ENCODE results near the gene CTNNA2.
"Not testable (repeated sequence)": the region's sequence is repeated elsewhere in the genome, so short reads cannot be mapped to it uniquely, and the experiment has no call there.

CTNNA2 gene

DNA sequence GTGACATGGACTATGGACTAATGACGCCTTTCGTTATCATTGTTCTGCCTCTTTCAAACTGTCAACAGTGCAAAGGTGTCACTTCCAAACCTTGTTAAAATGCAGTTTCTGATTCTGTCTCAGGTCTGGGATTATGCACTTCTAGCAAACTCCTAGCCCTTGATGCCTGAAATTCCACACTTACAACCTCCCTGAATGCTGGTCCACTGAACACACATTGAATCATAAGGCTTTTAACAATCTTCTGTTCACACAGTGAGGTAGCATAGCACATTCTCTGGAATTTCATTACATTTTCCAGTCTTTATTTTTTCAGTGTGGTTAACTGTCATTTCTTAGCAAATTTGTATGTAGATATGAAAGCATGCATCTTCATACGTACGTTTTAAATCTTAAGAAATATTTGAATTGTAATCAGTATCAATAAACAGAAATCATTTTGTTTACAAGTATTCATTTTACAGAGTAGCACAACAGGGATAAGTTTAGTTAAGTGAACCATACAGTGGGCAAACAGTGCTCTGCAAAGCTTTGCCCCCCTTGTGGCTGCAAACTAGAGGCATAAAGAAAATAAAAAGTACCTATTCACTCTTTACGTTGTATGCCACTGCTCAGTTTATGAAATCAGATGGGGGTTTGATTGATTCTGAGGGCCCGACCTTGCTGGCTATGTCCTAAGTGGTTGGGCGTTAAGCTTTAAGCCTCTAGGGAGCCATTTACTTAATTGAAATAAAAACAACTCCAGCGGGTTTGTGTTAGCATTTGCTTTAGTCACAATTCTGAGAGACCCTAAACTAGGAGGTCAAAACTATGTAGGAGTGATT is 540.9 kb downstream of the CTNNA2 start:
- DNase-seq = no peak

DNA sequence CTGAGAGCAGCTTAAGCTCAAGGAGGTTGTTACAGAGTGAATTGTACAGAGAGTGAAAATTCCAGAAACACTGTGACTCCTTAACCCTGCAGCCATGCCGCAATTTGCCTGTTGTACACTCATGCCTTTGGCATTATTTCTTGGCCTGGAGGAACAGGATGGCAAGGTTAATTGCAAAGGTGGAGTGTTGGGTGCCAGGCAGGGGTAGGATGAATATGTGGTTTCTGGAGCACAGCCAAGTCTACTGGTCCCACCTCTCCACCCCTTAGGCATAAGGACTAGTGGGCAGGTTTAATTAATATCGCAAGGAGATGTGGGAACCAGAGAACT is 541.5 kb downstream of the CTNNA2 start:
- no peak for DNase-seq

DNA sequence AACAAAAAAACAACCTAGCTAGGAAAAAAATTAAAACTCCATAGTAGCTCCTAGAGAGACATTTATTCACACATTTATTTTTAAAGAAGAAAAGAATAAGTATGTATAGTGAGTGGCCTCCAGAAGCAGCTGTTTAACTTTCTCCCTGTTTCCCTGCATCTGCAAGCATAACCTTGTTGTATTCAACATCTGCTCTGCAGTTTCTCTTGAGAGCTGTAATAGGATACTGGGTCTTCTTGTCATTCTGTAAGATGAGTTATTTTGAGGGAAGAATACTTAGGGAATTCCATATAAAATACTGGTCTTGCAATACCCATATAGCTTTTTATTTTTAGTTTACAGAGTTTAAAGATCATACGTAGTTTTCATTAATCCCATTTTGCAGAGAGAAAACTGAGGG is 545.1 kb downstream of the CTNNA2 start:
- no peak for DNase-seq

DNA sequence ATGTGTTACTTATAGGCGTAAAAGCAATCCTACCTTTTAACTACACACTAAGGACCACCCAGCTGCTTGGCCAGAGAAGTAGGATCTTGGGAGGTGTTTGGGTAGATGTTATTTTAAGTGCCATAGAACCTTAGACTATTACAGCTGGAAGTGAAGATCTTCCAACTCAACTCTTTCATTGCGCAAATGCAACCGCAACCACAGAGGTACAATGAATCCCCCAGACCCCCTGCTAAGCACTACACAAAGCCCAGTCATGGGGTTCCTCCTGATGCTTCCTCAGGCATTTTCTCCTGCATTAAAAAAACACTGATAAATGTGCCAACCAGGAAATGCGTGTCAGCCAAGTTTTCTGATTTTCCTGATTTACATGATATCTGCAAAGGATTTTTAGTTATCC is 545.7 kb downstream of the CTNNA2 start:
- no peak for DNase-seq

DNA sequence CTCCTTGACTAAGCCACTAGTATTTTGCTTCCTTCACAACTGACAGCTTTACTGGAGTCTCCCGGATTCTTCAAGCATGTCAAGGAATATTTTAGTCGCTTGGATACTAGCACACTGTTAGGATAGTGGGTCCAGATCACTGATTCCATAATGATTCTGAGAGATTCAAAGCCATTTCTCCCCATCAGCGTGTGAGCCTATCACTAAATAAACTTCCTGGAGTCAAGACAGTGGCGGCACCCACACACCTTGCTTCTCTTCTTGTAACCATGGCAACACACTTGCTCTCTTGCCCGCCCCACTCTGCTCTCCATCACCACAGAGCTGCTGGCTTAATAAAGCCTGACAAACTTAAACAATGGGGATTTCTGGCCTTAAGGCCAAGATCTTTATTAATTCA is 546.6 kb downstream of the CTNNA2 start:
- no peak for DNase-seq

DNA sequence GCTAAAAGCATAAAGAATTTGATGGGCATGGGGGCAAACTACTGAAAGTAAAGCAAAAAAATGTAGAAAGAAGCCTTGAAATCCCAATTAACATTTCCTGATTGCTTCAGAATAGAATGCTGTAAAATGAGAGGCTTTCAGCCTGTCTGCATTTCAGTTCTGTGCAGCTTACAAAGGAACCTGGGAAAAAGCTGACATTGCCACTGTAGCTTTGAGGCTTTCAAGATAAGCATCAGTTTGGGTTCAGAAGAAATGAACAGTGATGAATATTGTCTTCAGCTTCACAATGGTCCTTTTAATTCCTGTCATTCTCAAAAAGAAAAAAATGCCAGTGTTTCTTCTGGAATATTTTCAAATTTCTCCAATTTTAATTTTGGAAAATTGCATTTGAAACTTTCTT is 549.0 kb downstream of the CTNNA2 start:
- DNase-seq = no peak

- no peak for DNase-seq
These were observed 549.4 kb downstream of the CTNNA2 start for GRCh38 chr2:80062298-80062697.

- DNase-seq = no peak
These were observed 555.3 kb downstream of the CTNNA2 start for GRCh38 chr2:80068038-80068731.

DNA sequence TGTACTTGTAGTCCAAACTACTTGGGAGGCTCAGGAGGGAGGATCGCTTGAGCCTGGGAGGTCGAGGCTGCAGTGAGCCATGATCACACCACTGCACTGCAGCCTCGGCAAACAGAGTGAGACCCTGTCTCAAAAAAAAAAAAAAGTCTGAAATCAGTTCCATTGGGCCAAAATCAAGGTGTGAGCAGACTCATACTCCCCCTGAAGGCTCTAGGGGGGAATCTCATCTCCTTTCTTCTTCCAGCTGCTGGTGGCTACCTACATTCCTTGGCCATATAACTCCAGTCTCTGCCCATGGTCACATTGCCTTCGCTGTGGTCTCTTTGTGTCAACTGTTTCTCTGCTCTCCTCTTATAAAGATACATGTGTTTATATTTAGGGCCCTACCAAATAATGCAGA is 557.7 kb downstream of the CTNNA2 start:
- no peak for DNase-seq

GRCh38 chr2:80071941-80072340 is 559.1 kb downstream of the CTNNA2 start:
- DNase-seq = no peak

- DNase-seq = no peak
These were observed 560.3 kb downstream of the CTNNA2 start for GRCh38 chr2:80073134-80073561.

GRCh38 chr2:80074321-80075070 is 561.6 kb downstream of the CTNNA2 start:
- DNase-seq = no peak

GRCh38 chr2:80075719-80076118 is 562.9 kb downstream of the CTNNA2 start:
- no peak for DNase-seq

DNA sequence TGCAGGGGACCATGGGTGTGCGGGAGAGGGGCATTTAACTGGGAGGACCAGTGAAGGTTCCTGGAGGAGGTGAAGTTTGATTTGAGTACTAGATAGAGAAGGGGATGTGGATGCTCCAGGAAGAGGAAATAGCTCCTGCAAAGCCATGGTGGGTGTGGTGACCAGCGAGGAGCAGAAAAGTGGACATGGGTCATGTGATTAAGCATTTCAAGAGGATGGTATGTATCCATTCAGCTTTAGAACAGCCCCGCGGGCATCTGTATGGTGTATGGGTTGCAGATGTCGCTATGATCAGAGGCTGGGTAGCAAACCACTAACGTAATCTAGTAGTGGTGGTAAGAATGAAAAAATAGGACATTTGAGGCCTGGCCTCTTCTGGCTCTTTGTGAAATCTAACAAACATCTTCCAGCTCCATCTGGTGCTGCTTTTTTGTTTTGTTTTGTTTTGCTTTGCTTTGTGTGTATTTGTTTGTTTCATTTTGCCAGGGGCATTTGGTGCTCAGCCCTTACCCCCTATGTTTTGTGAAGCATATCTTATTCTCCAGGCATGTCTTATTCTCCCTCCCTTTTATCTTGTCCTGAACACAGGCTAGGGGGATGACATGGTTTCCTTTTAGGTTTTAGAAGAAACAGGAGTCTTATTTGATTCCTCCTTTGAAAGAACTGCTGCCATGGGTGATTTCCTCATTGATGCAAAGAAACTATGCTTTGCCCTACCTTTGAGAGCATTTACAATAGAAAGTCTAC is 565.6 kb downstream of the CTNNA2 start:
- DNase-seq = no peak

- no peak for DNase-seq
These were observed 568.1 kb downstream of the CTNNA2 start for GRCh38 chr2:80080957-80081356.

DNA sequence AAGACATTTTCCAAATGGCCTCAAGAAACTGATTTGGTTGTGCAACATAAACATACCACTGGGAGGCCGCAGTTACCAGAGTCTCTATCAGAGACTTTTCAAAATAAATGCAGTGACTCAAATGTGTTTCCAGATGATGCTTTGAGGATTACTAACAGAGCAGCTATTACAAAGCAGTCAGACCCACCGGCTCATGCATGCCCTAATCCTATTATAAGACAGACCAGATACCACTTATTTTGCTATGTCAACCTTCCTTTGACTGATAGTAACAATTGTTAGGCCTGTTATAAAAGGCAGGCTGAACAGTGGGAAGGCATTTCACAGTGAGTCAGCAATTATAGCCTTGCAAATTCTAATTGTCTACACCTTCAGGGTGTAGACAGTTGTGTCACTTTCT is 574.0 kb downstream of the CTNNA2 start:
- no peak for DNase-seq

DNA sequence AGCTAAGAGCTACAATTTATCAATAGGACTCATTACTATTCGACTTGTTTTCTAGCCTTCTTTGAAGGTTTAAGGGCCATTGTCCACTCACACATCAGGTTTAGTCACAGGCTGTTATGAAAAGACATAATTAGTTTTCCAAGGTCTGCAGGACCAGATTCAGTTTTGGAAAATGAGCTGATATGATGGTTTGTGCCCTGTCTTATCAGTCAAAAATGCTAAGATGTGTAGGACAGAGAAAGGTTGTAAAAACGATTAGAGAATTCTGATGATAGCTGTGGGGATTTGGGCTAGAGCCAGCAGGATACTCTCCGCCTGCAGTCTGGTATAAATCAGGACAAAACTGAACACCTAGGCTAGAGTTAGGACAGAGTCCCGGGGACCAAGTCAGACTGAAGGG is 578.4 kb downstream of the CTNNA2 start:
- no peak for DNase-seq

GRCh38 chr2:80092474-80092873 is 579.6 kb downstream of the CTNNA2 start:
- DNase-seq = no peak

- not testable (repeated sequence) for DNase-seq
These were observed 585.7 kb downstream of the CTNNA2 start for GRCh38 chr2:80098503-80098902.

- DNase-seq = no peak
These were observed 589.2 kb downstream of the CTNNA2 start for GRCh38 chr2:80102026-80102425.

DNA sequence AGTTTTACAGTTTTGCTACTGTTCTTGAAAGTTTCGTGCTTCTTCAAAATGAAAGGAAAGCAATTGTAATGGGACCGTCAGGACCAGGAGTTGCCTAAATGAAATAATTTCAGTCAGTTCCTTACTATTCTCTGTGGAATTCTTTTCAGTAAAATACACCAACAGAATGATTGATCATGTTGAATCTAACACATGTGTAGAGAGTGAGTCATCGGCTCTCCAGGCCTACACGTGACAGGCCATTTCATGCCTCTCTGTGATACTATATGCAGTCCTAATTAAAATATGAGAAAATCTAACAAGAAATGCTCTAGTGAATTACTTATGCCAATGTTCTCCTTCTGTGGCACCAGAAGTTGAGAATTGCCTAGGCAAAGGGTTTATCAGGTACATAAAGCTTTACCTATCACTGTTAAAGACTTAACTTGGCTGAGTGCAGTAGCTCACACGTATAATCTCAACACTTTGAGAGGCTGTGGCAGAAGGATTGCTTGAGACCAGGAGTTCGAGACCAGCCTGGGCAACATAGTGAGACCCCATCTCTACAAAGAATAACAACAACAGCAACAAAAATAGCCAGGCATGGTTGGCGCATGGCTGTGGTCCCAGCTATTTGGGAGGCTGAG is 592.3 kb downstream of the CTNNA2 start:
- DNase-seq = no peak

GRCh38 chr2:80111185-80111584 is 598.3 kb downstream of the CTNNA2 start:
- DNase-seq = no peak

DNA sequence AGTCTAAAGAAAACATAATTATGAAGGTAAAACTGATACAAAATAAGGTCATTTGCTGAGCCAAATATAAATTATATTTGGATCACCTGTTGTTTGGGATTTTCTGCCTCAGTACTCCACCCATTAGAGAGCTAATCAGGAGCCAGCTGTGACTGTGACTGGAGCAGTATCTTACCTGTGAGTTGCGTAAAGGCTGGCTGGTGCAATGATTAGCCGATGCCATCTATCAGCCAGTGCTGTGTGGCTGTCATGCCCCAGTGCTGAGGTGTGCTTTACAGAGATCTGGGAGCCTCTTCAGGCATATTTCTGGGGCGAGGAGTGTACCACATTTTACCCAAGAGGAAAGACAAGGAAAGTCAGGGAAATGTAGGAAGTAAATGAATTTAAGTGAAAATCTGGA is 599.9 kb downstream of the CTNNA2 start:
- DNase-seq = no peak

Measured in activated effector memory CD4-positive, alpha-beta T cell treated with Interleukin-2 at 50 U/mL for 16 hours (primary cell).